ENCODE data around the gene TCAP. TPM values are rescaled to one million over a fixed set of nuclear protein-coding genes. Genes with fewer than 3 reads are reported as not detected.

The TCAP gene
- polyA plus RNA-seq, 1 donor: 2.2 TPM

GRCh38 chr17:39629898-39630297 is 35.3 kb upstream of the TCAP start:
- Histone ChIP-seq H3K36me3 (ENCODE audit: control insufficient read depth, insufficient read depth, low read length) (no peaks in the 10 kb centered on the region), H3K27ac (ENCODE audit: low read length) (no peak overlapping the region), H3K9me3 (ENCODE audit: control insufficient read depth, low read depth, low read length) (no peaks in the 10 kb centered on the region), H3K4me1 (ENCODE audit: control insufficient read depth, insufficient read depth, low read length) (peaks cover 62% of the 10 kb centered on the region), H3K4me3 (ENCODE audit: low read length) (no peak overlapping the region), H3K27me3 (ENCODE audit: control insufficient read depth, insufficient read depth, low read length) (peaks cover 16% of the 10 kb centered on the region)
- DNase-seq: no peak
- 87% methylated on average over 3 of the region's 12 CpGs for WGBS (ENCODE audit: insufficient coverage, low lambda C conversion rate)

- Histone ChIP-seq H3K4me1 (ENCODE audit: control insufficient read depth, insufficient read depth, low read length) (peaks cover 61% of the 10 kb centered on the region), H3K27ac (ENCODE audit: low read length) (peak overlapping the region; percentile 75), H3K9me3 (ENCODE audit: control insufficient read depth, low read depth, low read length) (no peaks in the 10 kb centered on the region), H3K36me3 (ENCODE audit: control insufficient read depth, insufficient read depth, low read length) (no peaks in the 10 kb centered on the region), H3K4me3 (ENCODE audit: low read length) (no peak overlapping the region), H3K27me3 (ENCODE audit: control insufficient read depth, insufficient read depth, low read length) (peaks cover 8% of the 10 kb centered on the region)
- peak in 1 of 2 donors; percentile 73 for DNase-seq
- WGBS (ENCODE audit: insufficient coverage, low lambda C conversion rate): no CpG with 5 or more reads among the region's 6 CpGs
Observed at GRCh38 chr17:39631403-39631802, 33.7 kb upstream of the TCAP start.

GRCh38 chr17:39632153-39632941 is 32.8 kb upstream of the TCAP start:
- Histone ChIP-seq H3K4me1 (ENCODE audit: control insufficient read depth, insufficient read depth, low read length) (peaks cover 60% of the 10 kb centered on the region), H3K27me3 (ENCODE audit: control insufficient read depth, insufficient read depth, low read length) (peaks cover 3% of the 10 kb centered on the region), H3K27ac (ENCODE audit: low read length) (peak overlapping the region; percentile 75), H3K36me3 (ENCODE audit: control insufficient read depth, insufficient read depth, low read length) (no peaks in the 10 kb centered on the region), H3K9me3 (ENCODE audit: control insufficient read depth, low read depth, low read length) (no peaks in the 10 kb centered on the region), H3K4me3 (ENCODE audit: low read length) (no peak overlapping the region)
- no CpG with 5 or more reads among the region's 13 CpGs for WGBS (ENCODE audit: insufficient coverage, low lambda C conversion rate)
- DNase-seq: peak; percentile 74 to 86

GRCh38 chr17:39633570-39634183 is 31.5 kb upstream of the TCAP start:
- no peaks in the 10 kb centered on the region for H3K27me3 ChIP-seq (ENCODE audit: control insufficient read depth, insufficient read depth, low read length)
- H3K36me3 ChIP-seq (ENCODE audit: control insufficient read depth, insufficient read depth, low read length): no peaks in the 10 kb centered on the region
- H3K27ac ChIP-seq (ENCODE audit: low read length): peak overlapping the region; percentile 75
- H3K9me3 ChIP-seq (ENCODE audit: control insufficient read depth, low read depth, low read length): no peaks in the 10 kb centered on the region
- no peak for DNase-seq
- H3K4me1 ChIP-seq (ENCODE audit: control insufficient read depth, insufficient read depth, low read length): peaks cover 61% of the 10 kb centered on the region
- no CpG with 5 or more reads among the region's 8 CpGs for WGBS (ENCODE audit: insufficient coverage, low lambda C conversion rate)
- no peak overlapping the region for H3K4me3 ChIP-seq (ENCODE audit: low read length)

- H3K4me3 ChIP-seq (ENCODE audit: low read length): no peak overlapping the region
- no peaks in the 10 kb centered on the region for H3K9me3 ChIP-seq (ENCODE audit: control insufficient read depth, low read depth, low read length)
- DNase-seq: peak in 1 of 2 donors; percentile 45
- WGBS (ENCODE audit: insufficient coverage, low lambda C conversion rate): no CpG with 5 or more reads among the region's 2 CpGs
- no peaks in the 10 kb centered on the region for H3K27me3 ChIP-seq (ENCODE audit: control insufficient read depth, insufficient read depth, low read length)
- H3K4me1 ChIP-seq (ENCODE audit: control insufficient read depth, insufficient read depth, low read length): peaks cover 54% of the 10 kb centered on the region
- no peaks in the 10 kb centered on the region for H3K36me3 ChIP-seq (ENCODE audit: control insufficient read depth, insufficient read depth, low read length)
- H3K27ac ChIP-seq (ENCODE audit: low read length): no peak overlapping the region
Observed at GRCh38 chr17:39634384-39634871, 30.7 kb upstream of the TCAP start.

GRCh38 chr17:39635614-39636176 is 29.5 kb upstream of the TCAP start:
- Histone ChIP-seq H3K9me3 (ENCODE audit: control insufficient read depth, low read depth, low read length) (no peaks in the 10 kb centered on the region), H3K4me3 (ENCODE audit: low read length) (no peak overlapping the region), H3K36me3 (ENCODE audit: control insufficient read depth, insufficient read depth, low read length) (no peaks in the 10 kb centered on the region), H3K27me3 (ENCODE audit: control insufficient read depth, insufficient read depth, low read length) (no peaks in the 10 kb centered on the region), H3K27ac (ENCODE audit: low read length) (no peak overlapping the region), H3K4me1 (ENCODE audit: control insufficient read depth, insufficient read depth, low read length) (peaks cover 64% of the 10 kb centered on the region)
- no peak for DNase-seq
- no CpG with 5 or more reads among the region's 8 CpGs for WGBS (ENCODE audit: insufficient coverage, low lambda C conversion rate)

- Histone ChIP-seq H3K4me1 (ENCODE audit: control insufficient read depth, insufficient read depth, low read length) (peaks cover 63% of the 10 kb centered on the region), H3K4me3 (ENCODE audit: low read length) (peak overlapping the region; percentile 86), H3K27ac (ENCODE audit: low read length) (peak overlapping the region; percentile 78), H3K36me3 (ENCODE audit: control insufficient read depth, insufficient read depth, low read length) (no peaks in the 10 kb centered on the region), H3K27me3 (ENCODE audit: control insufficient read depth, insufficient read depth, low read length) (no peaks in the 10 kb centered on the region), H3K9me3 (ENCODE audit: control insufficient read depth, low read depth, low read length) (no peaks in the 10 kb centered on the region)
- peak in 1 of 2 donors; percentile 26 for DNase-seq
- WGBS (ENCODE audit: insufficient coverage, low lambda C conversion rate): no CpG with 5 or more reads among the region's 6 CpGs
Observed at GRCh38 chr17:39636587-39636926, 28.6 kb upstream of the TCAP start.

GRCh38 chr17:39636927-39637736 is 28.0 kb upstream of the TCAP start, which contains the start of gene STARD3:
Gene STARD3, plus strand, starts transcription at chr17:39637144. Its CDS starts 16,388 bp downstream, at chr17:39653532.
- WGBS (ENCODE audit: insufficient coverage, low lambda C conversion rate): no CpG with 5 or more reads among the region's 69 CpGs
- Histone ChIP-seq H3K9me3 (ENCODE audit: control insufficient read depth, low read depth, low read length) (no peaks in the 10 kb centered on the region), H3K36me3 (ENCODE audit: control insufficient read depth, insufficient read depth, low read length) (no peaks in the 10 kb centered on the region), H3K4me3 (ENCODE audit: low read length) (peak within 1 kb of the TSS; percentile 86), H3K4me1 (ENCODE audit: control insufficient read depth, insufficient read depth, low read length) (peaks cover 60% of the 10 kb centered on the region), H3K27me3 (ENCODE audit: control insufficient read depth, insufficient read depth, low read length) (no peaks in the 10 kb centered on the region), H3K27ac (ENCODE audit: low read length) (peak within 1 kb of the TSS; percentile 78)
- DNase-seq: peak; percentile 91 to 97

- no peaks in the 10 kb centered on the region for H3K9me3 ChIP-seq (ENCODE audit: control insufficient read depth, low read depth, low read length)
- H3K36me3 ChIP-seq (ENCODE audit: control insufficient read depth, insufficient read depth, low read length): no peaks in the 10 kb centered on the region
- no CpG with 5 or more reads among the region's 7 CpGs for WGBS (ENCODE audit: insufficient coverage, low lambda C conversion rate)
- H3K27ac ChIP-seq (ENCODE audit: low read length): no peak overlapping the region
- DNase-seq: no peak
- no peaks in the 10 kb centered on the region for H3K27me3 ChIP-seq (ENCODE audit: control insufficient read depth, insufficient read depth, low read length)
- H3K4me1 ChIP-seq (ENCODE audit: control insufficient read depth, insufficient read depth, low read length): peaks cover 50% of the 10 kb centered on the region
- H3K4me3 ChIP-seq (ENCODE audit: low read length): peak overlapping the region; percentile 86
Observed at GRCh38 chr17:39638317-39638716, 26.8 kb upstream of the TCAP start.

- H3K9me3 ChIP-seq (ENCODE audit: control insufficient read depth, low read depth, low read length): no peaks in the 10 kb centered on the region
- no peak for DNase-seq
- no peaks in the 10 kb centered on the region for H3K27me3 ChIP-seq (ENCODE audit: control insufficient read depth, insufficient read depth, low read length)
- no peaks in the 10 kb centered on the region for H3K36me3 ChIP-seq (ENCODE audit: control insufficient read depth, insufficient read depth, low read length)
- H3K4me1 ChIP-seq (ENCODE audit: control insufficient read depth, insufficient read depth, low read length): peaks cover 43% of the 10 kb centered on the region
- no CpG with 5 or more reads among the region's 2 CpGs for WGBS (ENCODE audit: insufficient coverage, low lambda C conversion rate)
- no peak overlapping the region for H3K4me3 ChIP-seq (ENCODE audit: low read length)
- no peak overlapping the region for H3K27ac ChIP-seq (ENCODE audit: low read length)
Observed at GRCh38 chr17:39639043-39639442, 26.1 kb upstream of the TCAP start.

Data from large intestine (tissue), 3 donors.